Upper lobe of right lung (tissue), 1 donor: ENCODE measurements around the gene RAB18. TPM values are rescaled to one million over a fixed set of nuclear protein-coding genes. Genes with fewer than 3 reads are reported as not detected.

Experiments used
- ATAC-seq: fragments of 200-7000 bp; cut with Tn5 transposase; one replicate; pipeline ENCODE4 v1.9.1; 2020; ENCODE audit warnings: mild to moderate bottlenecking, moderate library complexity
- DNase-seq: peaks from one replicate; pipeline ENCODE4 v3.0.0-alpha.2; 2020
- H3K27ac ChIP-seq: fragments of 200-600 bp; one replicate; pipeline ENCODE4 v1.8.0; 2022
- H3K27me3 ChIP-seq: fragments of 200-600 bp; one replicate; pipeline ENCODE4 v1.8.0; 2022; ENCODE audit warnings: mild to moderate bottlenecking
- H3K36me3 ChIP-seq: fragments of 200-600 bp; one replicate; pipeline ENCODE4 v1.8.0; 2022
- H3K4me1 ChIP-seq: fragments of 200-600 bp; one replicate; pipeline ENCODE4 v1.8.0; 2022
- H3K4me3 ChIP-seq: fragments of 200-600 bp; one replicate; pipeline ENCODE4 v1.8.0; 2022; ENCODE audit warnings: mild to moderate bottlenecking
- H3K9me3 ChIP-seq: fragments of 200-600 bp; one replicate; pipeline ENCODE4 v1.8.0; 2022
- CTCF ChIP-seq: fragments of 200-600 bp; IDR thresholded peaks from one replicate; pipeline ENCODE4 v1.8.0; 2022; ENCODE audit warnings: antibody characterized with exemption
- intact Hi-C: fragments of 100-400 bp; cut with DNase I; formaldehyde crosslinking; loops from one replicate; pipeline ENCODE4 v1.11.0; 2022
- total RNA-seq: library from RNA; stranded (reverse); fragmentation: NEBNext Ultra II Directional; extraction: Animal tissue kit (Norgen Biotek cat#: 25700); gene quantifications from one replicate; pipeline ENCODE4 v1.2.1, GENCODE V29; 2021
- donor health status: DM: no; HTN: yes; CAD: no; lungs with severe emphysema.

The RAB18 gene
- total RNA-seq, 1 donor from 2014 or later, result 89.2 TPM

GRCh38 chr10:27481486-27481885, 22.6 kb upstream of the RAB18 start:
- no peak for TF ChIP-seq CTCF
- H3K4me3 ChIP-seq, result no peak overlapping the region
- H3K27me3 ChIP-seq, result no peaks in the 10 kb centered on the region
- no peak overlapping the region for H3K27ac ChIP-seq
- H3K4me1 ChIP-seq, result no peaks in the 10 kb centered on the region
- ATAC-seq (no peak), DNase-seq (no peak)
- no peaks in the 10 kb centered on the region for H3K36me3 ChIP-seq
- intact Hi-C loops, result no loop called here
- no peaks in the 10 kb centered on the region for H3K9me3 ChIP-seq

GRCh38 chr10:27482984-27483956, 20.8 kb upstream of the RAB18 start:
- Histone ChIP-seq H3K9me3 (no peaks in the 10 kb centered on the region), H3K4me1 (no peaks in the 10 kb centered on the region), H3K4me3 (no peak overlapping the region), H3K27me3 (no peaks in the 10 kb centered on the region), H3K36me3 (no peaks in the 10 kb centered on the region), H3K27ac (no peak overlapping the region)
- peak; percentile 85 for ATAC-seq
- no peak for TF ChIP-seq CTCF
- intact Hi-C loops, result no loop called here
- DNase-seq, result no peak

- DNase-seq, result no peak
- H3K36me3 ChIP-seq, result no peaks in the 10 kb centered on the region
- no peak for ATAC-seq
- no peak overlapping the region for H3K27ac ChIP-seq
- no peaks in the 10 kb centered on the region for H3K9me3 ChIP-seq
- no peak overlapping the region for H3K4me3 ChIP-seq
- no peaks in the 10 kb centered on the region for H3K4me1 ChIP-seq
- H3K27me3 ChIP-seq, result no peaks in the 10 kb centered on the region
- intact Hi-C loops, result no loop called here
- no peak for TF ChIP-seq CTCF
Observed at GRCh38 chr10:27485368-27485767, 18.7 kb upstream of the RAB18 start.

GRCh38 chr10:27485986-27486385, 18.1 kb upstream of the RAB18 start:
- DNase-seq, result no peak
- no peak for TF ChIP-seq CTCF
- Histone ChIP-seq H3K27me3 (no peaks in the 10 kb centered on the region), H3K27ac (no peak overlapping the region), H3K9me3 (no peaks in the 10 kb centered on the region), H3K4me1 (no peaks in the 10 kb centered on the region), H3K36me3 (no peaks in the 10 kb centered on the region), H3K4me3 (no peak overlapping the region)
- intact Hi-C loops, result no loop called here
- no peak for ATAC-seq

- H3K36me3 ChIP-seq, result no peaks in the 10 kb centered on the region
- no peak for DNase-seq
- TF ChIP-seq CTCF, result no peak
- intact Hi-C loops, result no loop called here
- H3K27ac ChIP-seq, result no peak overlapping the region
- H3K27me3 ChIP-seq, result no peaks in the 10 kb centered on the region
- ATAC-seq, result no peak
- H3K9me3 ChIP-seq, result no peaks in the 10 kb centered on the region
- no peak overlapping the region for H3K4me3 ChIP-seq
- no peaks in the 10 kb centered on the region for H3K4me1 ChIP-seq
Observed at GRCh38 chr10:27490807-27491206, 13.3 kb upstream of the RAB18 start.
